ENCODE measurements around the gene PSMC3IP.

PSMC3IP gene

DNA sequence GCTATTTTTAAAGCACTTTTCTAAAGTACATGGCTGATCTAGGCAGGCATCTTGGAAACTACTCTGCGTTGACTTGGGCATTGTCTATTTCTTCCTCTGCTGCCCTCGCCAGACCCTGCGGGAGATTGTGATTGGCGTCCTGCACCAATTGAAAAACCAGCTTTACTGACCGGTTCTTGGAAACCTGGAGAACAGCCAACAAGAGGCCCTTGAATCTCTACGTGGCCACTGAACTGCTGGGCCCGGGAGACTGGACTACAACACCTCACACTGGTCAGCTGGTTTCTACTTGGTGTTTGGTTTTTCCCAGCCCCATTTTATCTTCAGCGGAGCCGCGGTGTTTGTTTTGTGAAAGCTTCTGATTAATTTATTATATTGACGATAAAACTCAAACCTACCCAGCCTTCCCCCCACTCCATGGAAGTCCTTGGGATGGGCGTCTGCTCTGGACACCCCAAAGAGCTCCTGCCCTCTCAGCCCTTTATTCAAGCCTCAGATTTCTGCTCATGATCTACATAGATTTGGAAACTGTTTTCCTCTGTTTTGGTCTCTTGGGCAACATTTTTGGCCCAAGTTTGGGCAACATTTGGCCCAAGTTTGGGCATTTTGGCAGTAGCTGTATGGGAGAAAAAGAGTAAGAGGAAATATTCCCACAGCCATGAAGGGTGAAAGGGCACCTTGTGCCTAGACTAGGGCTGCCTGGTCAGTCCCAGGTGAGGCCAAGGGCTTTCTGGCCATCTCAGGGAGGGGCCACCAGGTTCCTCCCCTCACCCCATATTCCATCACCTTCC, 5.9 kb downstream of the PSMC3IP start:
- Histone ChIP-seq H3K36me3 (ENCODE audit: control insufficient read depth, insufficient read depth, low read length) (peaks cover 50% of the 10 kb centered on the region), H3K27me3 (replicated peaks; ENCODE audit: control insufficient read depth, insufficient read depth, low read length, poor library complexity, severe bottlenecking) (no peaks in the 10 kb centered on the region), H3K27ac (ENCODE audit: insufficient read depth, low read length, poor library complexity, severe bottlenecking) (no peak overlapping the region), H3K4me1 (ENCODE audit: control insufficient read depth, insufficient read depth, low read length, poor library complexity, severe bottlenecking) (peaks cover 7% of the 10 kb centered on the region), H3K4me3 (ENCODE audit: insufficient read depth, low read depth, low read length, poor library complexity, severe bottlenecking) (no peak overlapping the region), H3K9me3 (ENCODE audit: control insufficient read depth, low read length) (no peaks in the 10 kb centered on the region)
- no peak for DNase-seq

DNA sequence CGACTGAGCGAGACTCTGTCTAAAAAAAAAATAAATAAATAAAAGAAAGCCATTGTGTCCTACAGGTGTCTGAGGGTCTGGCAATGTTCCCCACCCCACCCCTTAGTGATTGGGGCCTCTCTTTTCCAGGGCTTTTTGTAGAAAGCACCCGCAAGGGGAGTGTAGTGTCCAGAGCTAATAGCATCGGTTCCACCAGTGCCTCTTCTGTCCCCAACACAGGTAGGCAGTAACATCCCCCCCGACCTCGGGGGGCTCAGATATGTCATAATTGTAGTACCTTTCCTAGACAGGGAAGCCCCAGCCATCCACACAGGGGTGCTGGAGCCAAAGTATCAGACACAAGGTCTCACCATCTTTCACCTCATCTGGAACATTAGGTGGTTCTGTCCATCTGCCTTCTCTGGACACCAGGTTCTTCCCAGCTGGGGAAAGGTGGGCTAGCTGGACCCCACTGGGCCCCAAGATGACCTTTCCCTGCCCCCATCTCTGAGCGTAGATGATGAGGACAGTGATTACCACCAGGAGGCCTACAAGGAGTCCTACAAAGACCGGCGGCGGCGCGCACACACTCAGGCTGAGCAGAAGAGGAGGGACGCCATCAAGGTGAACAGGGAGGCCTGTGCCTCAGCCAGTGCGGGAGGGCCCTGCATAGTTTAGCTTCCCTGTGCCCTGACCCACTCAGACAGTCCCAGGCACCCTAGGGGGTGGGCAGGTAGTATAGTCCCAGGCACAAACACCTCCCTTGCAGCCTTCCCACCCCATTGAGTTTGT, 9.0 kb downstream of the PSMC3IP start:
- Histone ChIP-seq H3K9me3 (ENCODE audit: control insufficient read depth, low read length) (no peaks in the 10 kb centered on the region), H3K27ac (ENCODE audit: insufficient read depth, low read length, poor library complexity, severe bottlenecking) (no peak overlapping the region), H3K27me3 (replicated peaks; ENCODE audit: control insufficient read depth, insufficient read depth, low read length, poor library complexity, severe bottlenecking) (no peaks in the 10 kb centered on the region), H3K4me3 (ENCODE audit: insufficient read depth, low read depth, low read length, poor library complexity, severe bottlenecking) (no peak overlapping the region), H3K36me3 (ENCODE audit: control insufficient read depth, insufficient read depth, low read length) (peaks cover 61% of the 10 kb centered on the region), H3K4me1 (ENCODE audit: control insufficient read depth, insufficient read depth, low read length, poor library complexity, severe bottlenecking) (peaks cover 14% of the 10 kb centered on the region)
- DNase-seq, result no peak

DNA sequence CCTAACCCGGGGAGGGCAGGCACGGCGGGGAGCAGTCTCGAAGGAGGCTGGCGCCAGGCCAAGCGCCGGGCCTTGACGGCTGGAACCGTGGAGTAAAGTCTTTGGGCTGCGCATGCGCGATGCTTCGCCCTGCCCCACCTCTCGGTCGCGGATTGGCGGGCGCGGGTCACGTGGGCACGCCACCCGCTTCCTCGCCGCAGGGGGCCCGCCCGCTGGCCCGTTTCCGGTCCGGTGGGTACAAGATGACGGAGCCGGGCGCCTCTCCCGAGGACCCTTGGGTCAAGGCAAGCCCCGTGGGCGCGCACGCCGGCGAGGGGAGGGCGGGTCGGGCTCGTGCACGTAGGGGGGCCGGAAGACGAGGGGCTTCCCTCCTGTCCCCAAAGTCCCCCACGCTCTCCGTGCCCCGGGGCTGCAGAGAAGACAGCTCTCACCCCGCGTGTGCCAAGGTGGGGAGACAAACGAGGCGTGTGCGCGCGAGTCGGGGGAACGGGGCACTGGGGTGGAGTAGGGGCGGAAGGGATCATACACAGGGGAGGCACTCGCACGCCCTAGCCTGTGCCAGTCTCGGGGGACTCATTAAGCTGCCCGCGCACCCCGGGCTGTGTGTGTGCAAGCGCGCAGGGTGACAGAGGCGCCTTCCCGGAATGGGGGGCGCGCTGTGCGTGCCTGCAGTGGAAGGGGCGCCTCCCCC, 10.5 kb downstream of the PSMC3IP start, which contains the start of gene MLX:
Gene MLX, plus strand, starts transcription at position 218 of the 691 bp plus-strand sequence. Its CDS starts 25 bp downstream, at position 243.
- H3K4me1 ChIP-seq (ENCODE audit: control insufficient read depth, insufficient read depth, low read length, poor library complexity, severe bottlenecking), result peaks cover 26% of the 10 kb centered on the region
- H3K27ac ChIP-seq (ENCODE audit: insufficient read depth, low read length, poor library complexity, severe bottlenecking), result peak within 1 kb of the TSS; percentile 72
- no peaks in the 10 kb centered on the region for H3K27me3 ChIP-seq (replicated peaks; ENCODE audit: control insufficient read depth, insufficient read depth, low read length, poor library complexity, severe bottlenecking)
- H3K9me3 ChIP-seq (ENCODE audit: control insufficient read depth, low read length), result no peaks in the 10 kb centered on the region
- peak within 1 kb of the TSS; percentile 75 for H3K4me3 ChIP-seq (ENCODE audit: insufficient read depth, low read depth, low read length, poor library complexity, severe bottlenecking)
- peak; percentile 84 to 90 (median 89) for DNase-seq
- peaks cover 48% of the 10 kb centered on the region for H3K36me3 ChIP-seq (ENCODE audit: control insufficient read depth, insufficient read depth, low read length)

- DNase-seq, result no peak
- peak overlapping the region; percentile 75 for H3K4me3 ChIP-seq (ENCODE audit: insufficient read depth, low read depth, low read length, poor library complexity, severe bottlenecking)
- no peaks in the 10 kb centered on the region for H3K27me3 ChIP-seq (replicated peaks; ENCODE audit: control insufficient read depth, insufficient read depth, low read length, poor library complexity, severe bottlenecking)
- peak overlapping the region; percentile 72 for H3K27ac ChIP-seq (ENCODE audit: insufficient read depth, low read length, poor library complexity, severe bottlenecking)
- peaks cover 32% of the 10 kb centered on the region for H3K4me1 ChIP-seq (ENCODE audit: control insufficient read depth, insufficient read depth, low read length, poor library complexity, severe bottlenecking)
- H3K36me3 ChIP-seq (ENCODE audit: control insufficient read depth, insufficient read depth, low read length), result peaks cover 41% of the 10 kb centered on the region
- no peaks in the 10 kb centered on the region for H3K9me3 ChIP-seq (ENCODE audit: control insufficient read depth, low read length)
These were observed 11.2 kb downstream of the PSMC3IP start for GRCh38 chr17:42566215-42566882.

DNA sequence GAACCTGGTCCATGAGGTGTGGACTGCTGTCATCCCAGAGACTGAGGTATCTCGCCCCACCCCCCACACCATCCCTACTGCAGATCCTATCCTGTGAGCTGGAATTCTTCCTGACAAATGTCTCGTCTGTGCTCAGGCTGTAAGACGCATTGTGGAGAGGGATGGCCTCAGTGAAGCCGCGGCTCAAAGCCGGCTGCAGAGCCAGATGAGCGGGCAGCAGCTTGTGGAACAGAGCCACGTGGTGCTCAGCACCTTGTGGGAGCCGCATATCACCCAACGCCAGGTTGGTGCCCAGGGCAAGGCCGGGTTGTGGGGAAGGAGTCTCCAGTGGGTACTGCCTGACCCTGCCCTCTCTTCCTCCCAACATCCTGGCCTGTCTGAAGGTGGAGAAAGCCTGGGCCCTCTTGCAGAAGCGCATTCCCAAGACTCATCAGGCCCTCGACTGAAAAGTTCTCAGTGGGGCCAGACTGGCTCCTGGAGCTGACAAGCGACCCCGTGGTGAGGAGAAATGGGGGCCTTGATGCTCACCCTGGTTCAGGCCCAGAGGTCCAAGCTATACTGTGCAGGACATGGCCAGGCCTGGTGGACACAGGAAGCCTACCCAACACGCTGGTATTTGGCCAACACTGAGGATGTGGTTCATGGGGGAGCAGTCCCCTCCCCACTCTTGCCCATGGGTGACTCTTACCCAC, 11.9 kb downstream of the PSMC3IP start:
- peaks cover 32% of the 10 kb centered on the region for H3K4me1 ChIP-seq (ENCODE audit: control insufficient read depth, insufficient read depth, low read length, poor library complexity, severe bottlenecking)
- no peak overlapping the region for H3K4me3 ChIP-seq (ENCODE audit: insufficient read depth, low read depth, low read length, poor library complexity, severe bottlenecking)
- H3K27ac ChIP-seq (ENCODE audit: insufficient read depth, low read length, poor library complexity, severe bottlenecking), result peak overlapping the region; percentile 72
- H3K36me3 ChIP-seq (ENCODE audit: control insufficient read depth, insufficient read depth, low read length), result peaks cover 39% of the 10 kb centered on the region
- H3K27me3 ChIP-seq (replicated peaks; ENCODE audit: control insufficient read depth, insufficient read depth, low read length, poor library complexity, severe bottlenecking), result no peaks in the 10 kb centered on the region
- DNase-seq, result no peak
- no peaks in the 10 kb centered on the region for H3K9me3 ChIP-seq (ENCODE audit: control insufficient read depth, low read length)

DNA sequence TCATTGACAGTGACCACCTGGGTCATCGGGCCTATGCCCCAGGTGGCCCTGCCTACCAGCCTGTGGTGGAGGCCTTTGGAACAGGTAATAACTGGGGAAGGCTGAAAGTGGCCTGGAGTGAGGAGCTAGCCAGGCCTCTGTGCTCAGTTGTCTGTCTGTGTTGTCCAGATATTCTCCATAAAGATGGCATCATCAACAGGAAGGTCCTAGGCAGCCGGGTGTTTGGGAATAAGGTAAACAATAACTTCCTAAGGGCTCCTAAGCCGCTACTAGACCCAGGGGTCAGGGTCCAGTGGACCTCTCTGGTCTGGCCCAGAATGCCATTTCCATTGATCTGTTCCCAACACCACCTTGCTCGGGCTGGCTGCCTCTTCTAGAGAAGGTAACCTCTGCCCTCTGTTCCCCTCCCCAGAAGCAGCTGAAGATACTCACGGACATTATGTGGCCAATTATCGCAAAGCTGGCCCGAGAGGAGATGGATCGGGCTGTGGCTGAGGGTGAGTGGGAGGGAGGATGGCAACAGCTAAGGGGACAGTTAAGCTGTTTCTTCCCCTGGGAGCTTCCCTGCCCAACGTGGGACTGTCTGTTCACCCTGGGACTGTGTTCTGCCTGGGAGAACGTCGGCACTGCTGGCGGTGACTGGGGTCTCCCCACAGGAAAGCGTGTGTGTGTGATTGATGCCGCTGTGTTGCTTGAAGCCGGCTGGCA, 12.6 kb downstream of the PSMC3IP start:
- peaks cover 34% of the 10 kb centered on the region for H3K36me3 ChIP-seq (ENCODE audit: control insufficient read depth, insufficient read depth, low read length)
- H3K9me3 ChIP-seq (ENCODE audit: control insufficient read depth, low read length), result no peaks in the 10 kb centered on the region
- H3K4me1 ChIP-seq (ENCODE audit: control insufficient read depth, insufficient read depth, low read length, poor library complexity, severe bottlenecking), result peaks cover 32% of the 10 kb centered on the region
- no peak overlapping the region for H3K4me3 ChIP-seq (ENCODE audit: insufficient read depth, low read depth, low read length, poor library complexity, severe bottlenecking)
- no peaks in the 10 kb centered on the region for H3K27me3 ChIP-seq (replicated peaks; ENCODE audit: control insufficient read depth, insufficient read depth, low read length, poor library complexity, severe bottlenecking)
- H3K27ac ChIP-seq (ENCODE audit: insufficient read depth, low read length, poor library complexity, severe bottlenecking), result peak overlapping the region; percentile 14
- no peak for DNase-seq

DNA sequence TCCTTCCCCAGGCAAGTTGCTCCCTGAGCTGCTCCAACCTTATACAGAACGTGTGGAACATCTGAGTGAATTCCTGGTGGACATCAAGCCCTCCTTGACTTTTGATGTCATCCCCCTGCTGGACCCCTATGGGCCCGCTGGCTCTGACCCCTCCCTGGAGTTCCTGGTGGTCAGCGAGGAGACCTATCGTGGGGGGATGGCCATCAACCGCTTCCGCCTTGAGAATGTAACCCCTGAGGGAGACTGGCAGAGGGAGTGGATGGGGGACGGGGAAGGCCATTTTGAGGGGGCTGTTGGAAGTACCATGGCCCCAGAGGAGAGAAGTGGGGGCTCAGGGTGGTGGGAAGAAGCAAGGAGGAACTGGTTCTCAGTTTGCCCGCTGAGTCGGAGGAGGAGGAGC, 13.6 kb downstream of the PSMC3IP start:
- Histone ChIP-seq H3K9me3 (ENCODE audit: control insufficient read depth, low read length) (no peaks in the 10 kb centered on the region), H3K27ac (ENCODE audit: insufficient read depth, low read length, poor library complexity, severe bottlenecking) (no peak overlapping the region), H3K4me1 (ENCODE audit: control insufficient read depth, insufficient read depth, low read length, poor library complexity, severe bottlenecking) (peaks cover 32% of the 10 kb centered on the region), H3K36me3 (ENCODE audit: control insufficient read depth, insufficient read depth, low read length) (peaks cover 24% of the 10 kb centered on the region), H3K4me3 (ENCODE audit: insufficient read depth, low read depth, low read length, poor library complexity, severe bottlenecking) (no peak overlapping the region), H3K27me3 (replicated peaks; ENCODE audit: control insufficient read depth, insufficient read depth, low read length, poor library complexity, severe bottlenecking) (no peaks in the 10 kb centered on the region)
- no peak for DNase-seq

GRCh38 chr17:42563543-42563942, 14.0 kb downstream of the PSMC3IP start:
- Histone ChIP-seq H3K4me1 (ENCODE audit: control insufficient read depth, insufficient read depth, low read length, poor library complexity, severe bottlenecking) (peaks cover 32% of the 10 kb centered on the region), H3K27ac (ENCODE audit: insufficient read depth, low read length, poor library complexity, severe bottlenecking) (no peak overlapping the region), H3K36me3 (ENCODE audit: control insufficient read depth, insufficient read depth, low read length) (peaks cover 20% of the 10 kb centered on the region), H3K4me3 (ENCODE audit: insufficient read depth, low read depth, low read length, poor library complexity, severe bottlenecking) (peak overlapping the region; percentile 95), H3K27me3 (replicated peaks; ENCODE audit: control insufficient read depth, insufficient read depth, low read length, poor library complexity, severe bottlenecking) (no peaks in the 10 kb centered on the region), H3K9me3 (ENCODE audit: control insufficient read depth, low read length) (no peaks in the 10 kb centered on the region)
- DNase-seq, result no peak

GRCh38 chr17:42563143-42563509, 14.4 kb downstream of the PSMC3IP start:
- H3K4me1 ChIP-seq (ENCODE audit: control insufficient read depth, insufficient read depth, low read length, poor library complexity, severe bottlenecking), result peaks cover 32% of the 10 kb centered on the region
- peaks cover 18% of the 10 kb centered on the region for H3K36me3 ChIP-seq (ENCODE audit: control insufficient read depth, insufficient read depth, low read length)
- H3K27ac ChIP-seq (ENCODE audit: insufficient read depth, low read length, poor library complexity, severe bottlenecking), result no peak overlapping the region
- peak overlapping the region; percentile 95 for H3K4me3 ChIP-seq (ENCODE audit: insufficient read depth, low read depth, low read length, poor library complexity, severe bottlenecking)
- no peaks in the 10 kb centered on the region for H3K9me3 ChIP-seq (ENCODE audit: control insufficient read depth, low read length)
- no peak for DNase-seq
- no peaks in the 10 kb centered on the region for H3K27me3 ChIP-seq (replicated peaks; ENCODE audit: control insufficient read depth, insufficient read depth, low read length, poor library complexity, severe bottlenecking)

Data from effector memory CD4-positive, alpha-beta T cell (primary cell).